Stimulated activated CD4-positive, alpha-beta T cell treated with anti-CD3 and anti-CD28 coated beads, Interleukin-12 subunit alpha, Interleukin-12 subunit beta, amount 100 ng/mL, for 24 hours (primary cell): ENCODE results near the gene MEAK7.

ENCODE experiments used
- DNase-seq, 2 experiments: peaks; one replicate each; pipeline ENCODE4 v3.0.0-alpha.2; 2020; ENCODE audit warnings: low read depth in 2 of 2

Gene MEAK7

DNA sequence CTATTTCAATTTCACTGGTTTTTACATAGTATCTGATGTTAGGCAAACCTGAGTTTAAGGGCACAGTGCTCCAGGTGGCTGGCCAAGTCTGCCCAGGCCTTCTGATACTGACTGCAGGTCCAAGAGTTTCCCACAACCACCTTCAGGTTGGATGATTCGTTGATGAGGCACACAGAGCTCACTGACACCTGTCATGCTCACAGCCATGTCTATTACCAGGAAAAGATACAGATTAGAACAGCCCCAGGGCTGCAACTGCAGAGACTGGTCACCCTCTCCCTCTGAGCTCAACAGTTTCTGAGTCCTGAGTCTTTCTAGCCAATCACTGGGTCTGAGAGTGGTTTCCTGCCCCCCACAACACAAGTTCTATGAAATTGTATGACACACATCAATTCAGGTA, 37.2 kb downstream of the MEAK7 start:
- no peak for DNase-seq

DNA sequence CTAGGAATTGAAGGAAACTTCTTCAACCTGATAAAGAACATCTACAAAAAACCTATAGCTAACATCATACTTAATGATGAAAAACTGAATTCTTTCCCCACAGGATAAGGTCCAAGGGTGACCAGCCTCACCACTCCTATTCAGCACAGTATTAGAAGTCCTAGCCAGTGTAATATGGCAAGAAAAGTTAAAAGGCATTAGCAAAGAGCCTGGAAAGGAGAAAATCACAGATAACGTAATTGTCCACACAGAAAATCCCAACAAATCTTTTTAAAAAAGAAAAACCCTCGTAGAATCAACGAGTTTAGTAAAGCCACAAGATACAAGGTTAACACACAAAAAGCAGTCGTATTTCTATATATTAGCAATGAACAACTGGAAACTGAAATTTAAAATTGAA, 37.8 kb downstream of the MEAK7 start:
- DNase-seq: no peak

DNA sequence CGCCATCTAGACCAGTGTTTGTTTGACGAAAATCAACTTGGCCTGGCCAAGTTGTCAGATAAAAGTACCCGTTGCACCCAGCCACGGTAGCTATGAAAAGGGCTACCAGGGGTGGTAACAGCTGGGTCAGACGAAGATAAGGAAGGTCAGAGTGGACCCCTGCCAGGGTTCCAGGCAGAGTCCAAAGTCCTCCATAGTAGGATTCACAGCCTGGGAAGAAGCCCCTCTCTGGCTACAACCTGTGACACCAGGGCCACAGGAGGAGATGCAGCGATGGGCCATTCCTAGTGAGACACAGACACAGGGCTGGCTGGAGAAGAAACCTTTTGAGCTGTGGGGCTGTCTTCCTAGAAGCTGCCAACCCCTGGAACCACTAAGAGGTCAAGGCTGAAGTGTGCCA, 39.3 kb downstream of the MEAK7 start:
- DNase-seq: no peak

DNA sequence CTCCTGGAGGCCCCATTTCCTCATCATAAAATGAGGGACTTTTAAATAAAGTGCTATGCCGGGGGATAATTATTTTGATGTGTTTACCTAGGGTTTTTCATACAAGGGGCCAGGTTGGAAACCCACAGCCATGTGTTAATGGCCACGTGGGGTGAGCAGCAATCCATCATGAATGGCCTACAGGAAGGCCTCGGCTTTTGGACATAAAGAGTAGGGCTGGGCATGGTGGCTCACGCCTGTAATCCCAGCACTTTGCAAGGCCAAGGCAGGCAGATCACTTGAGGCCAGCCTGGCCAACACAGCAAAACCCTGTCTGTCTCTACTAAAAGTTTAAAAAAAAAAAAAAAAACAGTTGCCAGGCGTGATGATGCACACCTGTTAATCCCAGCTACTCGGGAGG, 40.3 kb downstream of the MEAK7 start:
- no peak for DNase-seq

DNA sequence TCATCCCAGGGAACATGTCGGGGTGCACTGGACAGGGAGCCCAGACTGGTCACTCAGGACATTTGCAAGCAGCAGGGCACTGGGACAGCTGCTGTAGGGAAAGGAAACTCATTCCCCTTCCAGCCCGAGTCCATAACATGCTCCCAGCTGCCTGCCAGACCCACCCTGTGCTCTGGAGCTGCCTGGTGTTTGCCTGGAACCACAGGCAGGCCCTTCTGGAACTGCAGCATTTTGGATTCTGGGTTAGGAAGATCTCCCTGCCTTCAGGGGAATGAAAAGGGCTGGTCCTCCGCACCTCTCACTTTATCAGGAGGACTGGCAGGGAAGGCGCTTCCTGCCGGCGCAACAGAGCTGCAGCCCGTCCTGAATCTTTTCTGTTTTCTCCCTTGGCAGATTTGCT, 41.2 kb downstream of the MEAK7 start:
- no peak for DNase-seq

DNA sequence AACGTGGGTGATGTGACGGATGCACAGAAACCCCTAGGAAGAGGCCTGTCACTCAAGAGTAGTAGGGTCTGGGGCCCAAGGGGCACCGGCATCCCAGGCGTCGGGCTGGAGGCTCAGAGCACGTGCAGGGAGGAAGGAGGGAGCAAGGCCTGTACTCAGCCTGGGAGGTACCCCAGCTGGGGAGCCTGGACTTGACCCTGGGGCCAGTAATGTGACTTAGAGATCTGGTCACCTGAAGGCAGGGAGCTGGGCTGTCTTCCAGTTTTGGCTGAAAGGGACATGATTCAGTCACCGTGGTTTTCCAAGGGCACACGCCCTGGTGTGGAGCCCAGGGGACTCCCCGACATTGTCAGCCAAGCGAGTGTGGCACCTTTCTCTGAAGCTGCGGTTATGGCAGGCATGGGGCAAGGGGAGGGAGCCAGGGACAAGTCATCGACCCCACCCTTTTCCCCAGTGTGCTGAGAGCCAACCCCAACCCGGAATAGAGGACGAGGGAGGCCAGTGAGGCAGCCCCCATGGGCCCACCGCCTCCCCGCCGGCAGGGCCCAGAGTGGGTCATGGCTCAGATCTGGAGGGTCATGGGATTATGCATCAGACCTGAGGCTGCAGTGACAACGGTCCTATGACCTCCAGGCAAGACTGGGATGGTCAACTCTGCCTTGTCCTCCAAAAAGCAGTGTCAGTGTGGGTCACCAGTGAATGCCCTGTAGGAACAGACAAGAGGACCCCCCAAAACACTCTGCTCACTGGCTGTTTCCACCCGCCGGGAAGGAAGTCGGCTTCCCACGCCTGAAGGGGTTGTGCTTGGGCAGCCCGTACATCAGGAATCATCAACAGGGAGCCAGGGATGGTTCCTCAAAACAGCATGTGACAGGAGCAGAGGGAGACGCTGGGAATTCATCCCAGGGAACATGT, 41.9 kb downstream of the MEAK7 start:
- DNase-seq: no peak

DNA sequence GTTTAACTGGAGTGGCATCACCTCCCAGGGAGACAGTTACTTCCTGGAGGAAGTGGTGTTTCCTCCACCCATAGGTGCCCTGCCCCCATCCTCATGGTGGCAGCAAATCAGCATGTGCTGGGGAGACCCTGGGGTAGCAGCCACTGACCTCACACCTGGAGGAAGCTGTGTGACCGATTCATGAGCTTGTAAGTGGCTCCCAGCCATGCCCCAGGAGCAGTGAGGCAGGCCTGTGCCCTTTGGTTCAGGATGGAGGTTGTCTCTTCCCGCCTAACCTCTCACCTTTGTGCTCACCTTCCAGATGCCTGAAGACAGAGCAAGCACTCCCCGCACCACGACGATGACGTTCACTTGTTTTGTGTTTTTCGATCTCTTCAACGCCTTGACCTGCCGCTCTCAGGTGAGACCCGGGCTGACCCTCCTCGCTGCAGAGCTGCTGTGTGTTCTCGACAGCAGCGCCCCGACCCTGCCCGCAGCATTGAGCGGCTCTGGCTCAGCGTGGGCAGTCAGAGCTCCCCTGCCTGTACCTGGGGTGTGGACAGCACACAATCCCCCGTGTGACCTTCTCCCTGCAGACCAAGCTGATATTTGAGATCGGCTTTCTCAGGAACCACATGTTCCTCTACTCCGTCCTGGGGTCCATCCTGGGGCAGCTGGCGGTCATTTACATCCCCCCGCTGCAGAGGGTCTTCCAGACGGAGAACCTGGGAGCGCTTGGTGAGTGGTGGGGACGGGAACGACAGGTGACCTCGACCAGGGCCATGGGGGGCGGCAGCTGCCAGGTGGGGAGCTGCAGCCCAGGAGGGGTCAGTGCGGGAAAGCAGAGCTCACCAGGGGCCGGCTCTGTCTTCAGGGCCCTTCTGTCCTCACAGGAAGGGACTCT, 42.8 kb downstream of the MEAK7 start:
- no peak for DNase-seq

DNA sequence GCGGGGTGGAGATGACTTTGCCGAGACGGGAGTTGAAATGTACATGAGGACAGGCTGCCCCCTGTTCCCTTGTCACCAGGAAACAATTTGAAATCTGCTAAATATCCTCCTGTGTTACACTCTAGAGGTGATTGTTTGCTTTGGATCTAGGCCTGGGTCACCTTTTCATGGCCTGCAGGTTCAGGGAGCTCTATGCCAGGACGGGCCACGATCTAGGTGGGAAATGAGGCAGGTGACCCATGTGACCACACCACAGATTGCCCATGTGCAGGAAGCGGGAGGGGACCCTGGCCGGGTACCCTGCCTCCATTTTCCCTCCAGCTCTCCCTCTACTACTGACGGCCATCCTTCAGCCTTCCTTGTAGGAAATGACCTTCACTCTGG, 43.4 kb downstream of the MEAK7 start:
- DNase-seq: no peak

DNA sequence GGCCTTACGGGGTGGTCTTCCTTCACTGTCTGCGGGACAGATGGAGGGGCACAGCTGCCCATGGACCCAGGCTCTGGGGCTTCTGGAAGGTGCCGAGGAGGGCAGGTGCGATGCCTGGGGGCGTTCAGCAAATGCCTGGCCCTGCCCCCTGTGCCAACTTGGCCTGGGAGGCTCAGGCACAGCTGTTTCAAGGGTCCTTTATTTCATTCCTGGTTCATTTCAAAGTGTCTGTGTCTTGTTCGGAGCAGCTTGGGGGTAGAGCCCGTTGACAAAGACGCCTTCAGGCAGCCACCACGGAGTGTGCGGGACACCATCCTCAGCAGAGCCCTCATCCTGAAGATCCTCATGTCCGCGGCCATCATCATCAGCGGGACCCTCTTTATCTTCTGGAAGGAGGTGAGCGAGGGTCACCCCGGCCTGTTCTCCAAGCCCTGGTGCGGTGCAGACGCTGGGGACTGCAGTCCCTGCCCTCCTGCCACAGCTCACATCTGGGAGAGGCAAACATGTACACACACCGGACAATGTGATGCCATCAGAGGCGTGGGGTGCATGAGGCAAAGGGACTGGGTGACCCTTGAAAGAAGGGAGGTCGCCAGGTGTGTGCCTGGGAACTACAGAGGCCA, 43.9 kb downstream of the MEAK7 start:
- no peak for DNase-seq

DNA sequence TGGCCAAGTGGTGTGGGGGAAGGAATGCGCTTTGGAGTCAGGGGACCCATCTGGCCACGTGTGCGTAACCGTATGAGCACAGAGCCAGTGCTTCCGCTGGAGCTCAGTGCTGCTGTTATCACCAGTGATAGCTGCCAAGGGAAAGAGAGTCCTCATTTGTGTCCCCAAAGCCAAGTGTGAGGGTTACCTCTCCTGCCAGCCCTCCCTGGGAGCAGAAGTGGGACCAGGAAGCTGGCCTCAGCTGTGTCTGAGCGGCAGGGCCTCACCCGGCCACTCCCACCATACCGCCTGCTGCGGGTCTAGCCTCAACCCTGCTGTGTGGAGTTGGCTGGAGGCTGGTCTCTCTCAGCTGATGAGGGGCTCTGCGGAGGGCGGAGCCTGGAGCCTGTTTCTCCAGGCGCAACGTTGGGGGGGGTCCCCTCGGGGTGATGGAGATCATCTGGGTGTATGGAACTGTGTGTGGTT, 44.5 kb downstream of the MEAK7 start:
- no peak for DNase-seq

DNA sequence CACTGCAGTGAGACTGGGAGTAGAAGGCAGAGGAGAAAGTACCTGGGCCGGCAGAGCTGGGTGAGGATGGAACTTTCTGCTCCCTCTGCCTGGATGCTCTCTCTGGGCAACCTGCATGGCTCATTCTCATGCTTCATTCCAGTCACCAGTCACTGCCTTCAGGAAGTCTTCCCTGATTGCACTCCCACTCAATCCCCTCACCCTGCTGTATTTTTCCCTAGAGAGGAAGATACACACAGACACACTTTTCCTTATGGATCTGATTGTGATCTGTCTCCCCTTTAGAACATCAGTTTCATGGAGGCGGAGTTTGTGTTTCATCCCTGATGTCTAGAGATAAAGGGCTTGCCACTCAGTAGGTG, 44.9 kb downstream of the MEAK7 start:
- no peak for DNase-seq

DNA sequence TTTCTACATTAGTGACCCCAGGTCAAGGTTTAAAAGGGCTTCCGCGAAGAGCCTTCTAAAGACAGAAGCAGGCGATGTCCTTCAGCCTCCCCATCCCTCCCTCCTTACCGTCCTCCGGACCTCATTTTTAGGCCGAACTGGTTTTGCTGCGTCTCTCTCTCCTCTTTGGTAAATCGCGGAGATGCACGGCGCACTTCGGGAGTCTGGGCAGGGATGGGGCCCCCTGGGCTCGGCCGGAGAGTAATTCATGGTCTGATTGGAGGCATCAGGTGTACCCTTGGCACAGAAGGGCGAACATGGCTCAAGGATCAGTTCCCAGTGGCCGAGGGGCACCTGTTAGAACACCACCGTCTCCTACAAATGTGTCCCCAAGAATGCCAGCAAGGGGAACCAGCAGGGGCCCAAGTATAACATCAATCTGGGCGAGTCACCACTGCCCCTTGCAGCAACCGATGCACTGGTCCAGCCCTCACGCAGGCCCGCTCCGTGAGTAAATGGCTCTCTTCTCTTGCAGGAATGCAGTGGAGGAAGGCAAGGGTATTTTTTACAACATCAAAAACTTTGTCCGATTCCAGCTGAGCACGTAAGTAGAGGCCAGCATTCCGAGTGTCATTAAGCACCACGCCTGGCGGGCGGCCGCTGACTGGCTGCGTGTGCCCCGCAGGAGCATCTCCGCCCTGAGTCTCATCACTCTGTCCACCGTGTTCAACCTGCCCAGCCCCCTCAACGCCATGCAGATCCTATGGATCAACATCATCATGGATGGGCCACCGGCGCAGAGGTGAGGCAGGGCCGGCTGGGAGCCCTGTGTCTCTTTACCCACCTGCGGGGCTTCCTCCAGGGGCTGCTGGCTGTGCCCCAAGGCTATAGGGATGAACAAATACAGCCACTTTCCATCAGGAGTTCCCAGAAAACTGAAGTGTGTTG, 45.6 kb downstream of the MEAK7 start:
- DNase-seq: no peak

DNA sequence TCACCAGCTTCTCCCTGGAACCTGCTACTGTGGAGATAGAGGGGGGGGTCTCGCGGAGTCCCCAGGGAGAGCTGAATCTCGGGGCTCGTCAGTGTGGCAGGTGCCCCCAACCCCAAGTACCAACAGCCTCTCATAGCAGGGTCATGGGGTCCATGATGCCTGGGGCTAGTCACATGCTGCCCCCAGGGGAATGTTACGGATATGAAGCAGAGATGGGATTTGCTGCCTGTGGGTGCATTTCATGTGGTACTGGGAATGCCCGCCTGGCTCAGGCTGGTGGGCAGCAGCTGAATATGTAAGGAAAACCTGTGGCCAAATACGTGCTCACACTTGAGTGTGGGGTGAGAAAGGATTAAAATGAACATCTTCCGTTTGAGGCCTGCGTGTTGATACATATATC, 49.4 kb downstream of the MEAK7 start:
- DNase-seq: no peak
